C4-2B (cell line): ENCODE data around the gene REC114.
A peak's percentile ranks its signal among the peaks of the same experiment; 100 is the strongest.

Source experiments
- H3K27ac ChIP-seq: fragments of 450-650 bp; 2 replicates; pipeline ENCODE4 v1.5.1; 2017
- CTCF ChIP-seq: fragments of 450-650 bp; conservative IDR thresholded peaks from 2 replicates; pipeline ENCODE4 v1.5.1; 2017; ENCODE audit warnings: mild to moderate bottlenecking
- ZFX ChIP-seq: fragments of 450-650 bp; IDR thresholded peaks from 2 replicates; pipeline ENCODE4 v1.6.1; 2017

REC114 gene

GRCh38 chr15:73517566-73517965, 74.6 kb downstream of the REC114 start:
- no peak for TF ChIP-seq ZFX
- no peak for TF ChIP-seq CTCF

GRCh38 chr15:73518180-73518862, 75.4 kb downstream of the REC114 start:
- TF ChIP-seq ZFX (no peak), CTCF (no peak)
- H3K27ac ChIP-seq = no peak overlapping the region

More at GRCh38 chr15:73517566-73517965, 74.6 kb downstream of the REC114 start:
- no peak overlapping the region for H3K27ac ChIP-seq

GRCh38 chr15:73518876-73519733, 76.1 kb downstream of the REC114 start:
- TF ChIP-seq ZFX = no peak
- TF ChIP-seq CTCF = no peak
- H3K27ac ChIP-seq = no peak overlapping the region

GRCh38 chr15:73522011-73522410, 79.0 kb downstream of the REC114 start:
- no peak overlapping the region for H3K27ac ChIP-seq
- TF ChIP-seq CTCF (no peak), ZFX (no peak)

- TF ChIP-seq CTCF (no peak), ZFX (no peak)
Measured at GRCh38 chr15:73524919-73525318, 82.0 kb downstream of the REC114 start.

DNA sequence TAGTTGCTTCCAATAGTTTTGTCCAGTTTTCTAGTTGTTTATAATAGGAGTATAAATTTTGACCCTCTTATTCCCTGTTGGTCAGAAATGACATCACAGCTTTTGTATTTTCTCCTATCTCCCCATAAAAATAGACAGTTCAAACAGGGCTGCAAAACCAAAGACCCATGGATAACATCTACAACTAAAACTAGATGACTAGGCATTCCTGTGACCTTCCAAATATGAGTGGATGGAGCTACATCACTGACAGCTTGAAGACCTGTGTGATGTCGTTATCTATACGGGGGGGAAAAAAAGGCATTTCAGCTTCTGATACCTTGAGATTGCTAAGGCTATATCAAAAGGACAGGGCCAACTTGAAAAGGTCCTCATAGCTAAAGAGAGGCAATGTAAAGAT, 84.6 kb downstream of the REC114 start:
- TF ChIP-seq ZFX = no peak
- no peak for TF ChIP-seq CTCF
- no peak overlapping the region for H3K27ac ChIP-seq

More at GRCh38 chr15:73524919-73525318, 82.0 kb downstream of the REC114 start:
- no peak overlapping the region for H3K27ac ChIP-seq

DNA sequence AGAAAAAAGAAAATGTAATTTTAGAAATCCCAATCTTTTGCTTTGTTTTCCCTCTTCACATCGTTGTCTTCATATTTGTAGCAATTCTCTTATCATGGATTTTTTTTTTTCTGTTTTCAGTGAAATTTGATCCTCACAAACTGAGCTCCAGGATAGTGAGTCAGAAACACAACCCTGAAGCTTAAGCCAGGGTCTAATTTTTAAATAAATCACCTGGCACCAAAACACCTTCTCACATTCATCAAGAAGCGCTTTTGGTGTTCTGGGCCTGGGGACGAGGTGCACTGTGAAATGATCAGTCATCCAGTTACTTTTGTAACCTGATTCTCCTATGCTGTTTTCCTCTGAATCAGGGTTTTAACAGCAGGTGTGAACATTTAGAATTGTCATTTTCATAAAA, 87.7 kb downstream of the REC114 start:
- TF ChIP-seq CTCF = no peak
- no peak for TF ChIP-seq ZFX
- peak overlapping the region; percentile 37 for H3K27ac ChIP-seq
